Cortex of kidney (tissue), 1 donor: ENCODE data around the gene CAPZA2.
A peak's percentile ranks its signal among the peaks of the same experiment; 100 is the strongest.
"Not testable (repeated sequence)": the region's sequence is repeated elsewhere in the genome, so short reads cannot be mapped to it uniquely, and the experiment has no call there.

ENCODE experiments used
- DNase-seq: peaks from one replicate; lab custom pipeline; 2025; lab: John Stamatoyannopoulos, UW

The CAPZA2 gene

DNA sequence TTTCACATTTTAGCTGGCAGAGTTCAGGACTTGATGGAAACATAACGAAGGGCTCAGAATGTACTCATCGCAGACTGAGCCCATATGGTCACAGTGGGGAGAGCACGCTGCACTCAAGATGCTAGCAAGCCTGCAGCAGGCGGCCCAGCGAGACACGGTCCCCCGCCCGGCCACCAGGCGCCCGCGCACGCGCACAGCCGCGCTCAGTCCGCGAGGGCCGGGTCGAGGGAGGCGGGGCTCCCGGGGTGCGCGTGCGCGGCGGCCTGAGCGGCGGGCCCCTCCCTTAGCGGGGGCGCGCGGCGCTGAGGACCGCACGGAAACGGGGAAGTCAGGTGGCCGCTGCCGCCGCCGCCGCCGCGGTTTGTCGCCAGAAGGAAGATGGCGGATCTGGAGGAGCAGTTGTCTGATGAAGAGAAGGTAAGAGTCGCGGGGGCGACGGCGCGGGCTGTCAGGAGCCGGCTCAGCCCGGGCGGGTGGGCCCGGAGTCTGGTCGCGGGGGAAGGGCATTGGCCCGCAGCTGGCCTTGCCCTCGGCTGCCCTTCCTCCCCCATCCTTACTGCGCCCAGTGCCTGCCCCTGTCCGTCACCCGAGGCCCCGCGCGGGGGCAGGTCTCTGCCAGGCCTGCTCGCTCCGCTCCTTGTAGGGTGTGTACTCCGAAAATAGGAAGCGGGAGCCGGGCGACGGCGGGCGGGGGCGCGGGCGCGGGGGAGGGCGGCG is at the start of gene CAPZA2:
Gene CAPZA2 (plus strand): TSS at position 354 of the 717 bp plus-strand sequence. CDS start 25 bp downstream, at position 379.
- peak; percentile 51 for DNase-seq

DNA sequence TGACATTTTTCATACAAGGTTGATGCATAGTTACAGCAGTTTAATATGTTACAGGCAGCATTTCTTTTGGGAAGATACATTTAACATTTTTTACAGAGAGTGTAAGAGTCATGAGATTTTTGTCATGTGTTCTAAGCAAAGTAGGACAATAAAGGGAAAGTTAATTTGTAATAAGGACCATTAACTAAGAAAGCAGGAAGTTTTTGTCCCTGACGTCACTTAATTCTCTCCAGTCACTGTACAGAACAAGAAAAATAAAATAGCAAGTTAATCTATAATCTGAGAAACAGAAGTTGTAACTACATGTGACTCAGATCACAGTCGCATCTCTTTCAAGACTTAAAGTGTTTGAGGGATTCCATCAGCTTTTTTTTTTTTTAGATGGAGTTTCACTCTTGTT is 49.5 kb upstream of the CAPZA2 start:
- no peak for DNase-seq

DNA sequence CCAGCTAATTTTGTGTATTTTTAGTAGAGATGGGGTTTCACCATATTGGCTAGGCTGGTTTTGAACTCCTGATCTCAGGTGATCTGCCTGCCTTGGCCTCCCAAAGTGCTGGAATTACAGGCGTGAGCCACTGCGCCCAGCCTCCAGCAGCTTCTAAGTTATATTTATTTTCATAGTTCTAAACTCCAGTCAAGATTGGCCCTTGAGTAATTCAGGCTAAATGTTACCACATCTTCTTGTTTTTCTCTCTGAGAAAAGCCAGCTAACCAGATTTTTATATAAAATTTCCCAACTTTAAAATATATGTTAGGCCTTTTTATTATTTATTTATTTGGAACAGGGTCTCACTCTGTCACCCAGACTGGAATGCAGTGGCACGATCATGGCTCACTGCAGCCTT is 49.0 kb upstream of the CAPZA2 start:
- not testable (repeated sequence) for DNase-seq

DNA sequence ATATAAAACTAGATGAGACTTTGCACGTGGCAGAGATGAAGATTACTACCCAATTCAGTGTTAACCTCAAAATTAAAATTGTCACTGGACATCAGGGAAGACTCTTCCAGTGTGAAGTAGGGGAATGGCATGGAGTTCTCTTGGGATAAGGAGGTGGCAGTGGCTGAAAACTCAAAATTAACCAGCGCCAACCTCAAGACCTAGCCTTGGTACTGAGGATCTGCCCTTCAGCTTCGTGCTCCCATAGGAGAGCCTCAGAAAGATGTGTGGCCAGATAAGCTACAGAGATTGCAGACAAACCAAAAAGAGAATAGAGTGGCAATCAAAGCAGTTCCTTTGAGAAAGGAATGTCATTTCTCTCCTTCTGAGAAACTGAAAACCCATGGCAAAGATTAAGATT is 47.3 kb upstream of the CAPZA2 start:
- DNase-seq, result no peak

- DNase-seq, result no peak
These were observed 42.2 kb upstream of the CAPZA2 start for GRCh38 chr7:116820149-116820548.

- DNase-seq, result not testable (repeated sequence)
These were observed 40.7 kb upstream of the CAPZA2 start for GRCh38 chr7:116821647-116822046.

- DNase-seq, result no peak
These were observed 37.9 kb upstream of the CAPZA2 start for GRCh38 chr7:116824449-116824848.

- no peak for DNase-seq
These were observed 34.1 kb upstream of the CAPZA2 start for GRCh38 chr7:116828281-116828680.

- no peak for DNase-seq
These were observed 33.3 kb upstream of the CAPZA2 start for GRCh38 chr7:116829041-116829440.

GRCh38 chr7:116829493-116829892 is 32.9 kb upstream of the CAPZA2 start:
- no peak for DNase-seq

- DNase-seq, result no peak
These were observed 29.7 kb upstream of the CAPZA2 start for GRCh38 chr7:116832692-116833091.

DNA sequence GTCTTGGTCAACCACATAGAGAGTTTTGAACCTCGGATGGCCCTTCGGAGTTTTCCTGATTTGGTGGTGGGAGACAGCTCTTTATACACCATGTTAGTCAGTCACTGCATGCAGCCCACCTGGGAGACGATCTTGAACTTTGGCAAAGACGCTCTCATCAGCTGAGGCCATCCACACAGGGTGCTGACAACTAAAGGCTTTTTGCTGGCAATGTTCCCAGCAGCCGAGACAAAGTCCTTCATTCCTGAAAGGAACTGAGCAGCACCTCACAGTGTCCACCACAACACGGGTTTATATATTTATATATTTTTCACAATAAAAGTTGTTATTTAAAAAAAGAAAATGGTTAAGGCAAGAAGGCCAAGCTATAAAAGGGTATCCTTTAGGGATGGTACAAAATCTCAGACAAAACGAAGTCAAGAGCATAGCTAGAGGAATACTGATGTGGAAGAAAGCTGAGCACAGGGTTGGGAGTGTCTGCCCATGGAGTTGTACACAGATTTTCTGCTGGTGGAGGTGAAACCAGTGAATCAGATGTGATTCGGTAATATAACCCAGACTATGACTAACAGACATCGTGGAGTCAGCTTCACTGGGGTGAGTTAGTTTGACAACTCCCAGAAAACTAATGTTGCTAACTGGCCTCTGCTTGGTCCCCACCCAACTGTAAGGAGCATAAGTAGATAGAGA is 27.4 kb upstream of the CAPZA2 start:
- no peak for DNase-seq

DNA sequence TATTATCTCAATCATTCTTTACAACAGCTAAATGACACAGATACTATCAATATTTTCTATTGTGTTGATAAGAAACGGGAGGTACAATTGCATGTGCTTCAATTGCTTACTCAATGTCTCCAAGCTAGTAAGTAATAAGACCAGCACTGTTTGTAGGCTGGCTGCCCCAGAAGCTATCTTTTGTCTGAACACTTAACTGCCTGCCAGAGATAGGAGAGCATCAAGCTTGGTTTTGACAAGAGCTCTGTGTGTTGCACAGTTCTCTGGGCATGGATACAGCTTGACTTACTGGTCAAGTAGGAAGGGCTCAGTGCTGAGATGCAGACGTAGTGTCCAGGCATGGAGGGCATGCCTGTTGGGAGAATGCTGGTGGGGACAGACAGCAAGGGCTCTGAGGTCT is 26.3 kb upstream of the CAPZA2 start:
- no peak for DNase-seq

DNA sequence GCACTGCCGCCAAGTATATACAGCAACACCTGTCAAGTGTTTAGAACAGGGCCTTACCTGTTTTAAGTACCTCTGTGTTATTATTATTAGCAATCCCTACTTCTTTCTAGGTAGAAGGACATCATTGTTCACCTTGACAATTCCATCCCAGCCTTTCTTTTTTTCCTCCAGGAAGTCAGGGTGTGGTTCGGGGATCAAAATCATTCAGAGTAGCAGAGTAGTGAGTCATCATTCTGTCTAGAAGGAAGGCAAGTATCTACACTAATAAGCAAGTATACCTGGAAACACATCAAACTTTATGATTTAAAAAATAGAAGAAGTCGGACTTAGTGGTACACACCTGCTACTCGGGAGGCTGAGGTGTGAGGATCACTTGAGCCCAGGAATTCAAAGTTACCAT is 25.5 kb upstream of the CAPZA2 start:
- no peak for DNase-seq

DNA sequence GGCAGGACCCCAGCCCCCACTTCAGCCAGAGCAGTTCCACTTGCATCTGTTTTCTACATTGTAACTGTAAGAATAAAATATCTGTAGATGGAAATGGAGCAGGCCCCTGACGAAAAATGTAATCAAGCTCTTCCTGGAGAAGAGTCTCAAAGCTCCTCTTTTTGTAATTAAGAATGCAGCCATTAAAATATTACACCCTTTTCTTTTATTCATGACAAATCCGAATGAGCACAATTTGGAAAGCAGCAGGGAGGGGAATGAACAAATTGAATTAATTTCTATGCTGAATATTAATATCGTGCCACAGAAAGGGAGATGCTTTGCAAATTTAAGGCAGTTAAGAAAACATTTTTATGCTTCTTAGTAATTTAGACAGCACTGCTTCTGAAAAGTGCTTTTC is 24.8 kb upstream of the CAPZA2 start:
- DNase-seq, result no peak

GRCh38 chr7:116840256-116840655 is 22.1 kb upstream of the CAPZA2 start:
- no peak for DNase-seq

DNA sequence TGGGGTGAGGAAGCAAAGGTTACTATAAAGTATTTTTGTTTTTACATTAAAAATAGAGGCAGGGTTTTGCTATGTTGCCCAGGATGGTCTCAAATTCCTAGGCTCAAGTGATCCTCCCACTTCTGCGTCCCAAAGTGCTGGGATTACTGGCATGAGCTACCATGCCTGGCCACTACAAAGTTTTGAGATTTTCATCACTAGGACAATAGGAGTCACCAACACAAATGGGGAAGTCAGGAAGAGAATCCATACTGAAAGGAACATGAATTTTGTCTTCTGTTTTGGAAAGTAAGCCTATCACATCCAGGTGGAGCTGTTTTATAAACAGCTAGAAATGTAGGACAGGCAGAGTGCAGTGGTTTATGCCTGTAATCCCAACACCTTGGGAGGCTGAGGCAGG is 20.0 kb upstream of the CAPZA2 start:
- no peak for DNase-seq

DNA sequence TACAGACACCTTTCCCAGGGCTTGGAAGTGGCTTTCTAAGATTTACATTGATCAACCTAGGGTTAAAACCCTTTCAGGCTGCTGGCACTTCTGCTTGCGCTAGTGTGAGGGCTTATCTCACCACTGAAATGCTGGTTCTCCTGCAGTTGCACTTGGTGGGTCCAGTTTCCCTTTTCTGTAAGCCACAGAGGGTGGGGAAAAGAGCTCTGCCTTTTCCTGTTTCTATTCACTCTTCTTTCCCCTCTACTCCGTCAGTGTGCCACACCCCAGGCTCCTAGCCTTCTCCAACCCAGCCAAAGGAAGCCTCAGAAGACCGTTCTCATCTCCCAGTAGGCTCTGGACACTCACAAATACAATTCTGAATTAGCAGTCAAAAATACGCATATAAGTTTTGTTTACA is 19.0 kb upstream of the CAPZA2 start:
- no peak for DNase-seq

GRCh38 chr7:116851175-116851574 is 11.2 kb upstream of the CAPZA2 start:
- no peak for DNase-seq

DNA sequence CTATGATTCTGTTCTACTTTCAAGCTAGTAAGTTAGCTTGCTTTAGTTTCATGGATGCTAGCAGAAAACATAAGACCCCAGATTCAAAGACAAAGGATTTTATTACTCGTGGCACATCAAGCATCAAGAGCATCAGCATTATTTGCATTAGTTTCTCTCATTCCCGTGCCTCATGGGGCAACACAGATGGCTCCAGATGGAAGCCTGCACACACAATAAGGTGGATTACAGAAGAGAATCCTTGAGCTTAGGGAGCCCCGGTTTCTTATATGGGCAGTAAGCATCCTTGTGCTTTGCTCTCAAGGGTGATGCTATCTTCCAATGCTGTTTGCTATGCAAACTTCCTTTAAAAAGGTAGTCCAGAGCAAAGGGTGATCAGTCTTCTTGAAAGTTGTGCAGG is 10.7 kb upstream of the CAPZA2 start:
- DNase-seq, result no peak

DNA sequence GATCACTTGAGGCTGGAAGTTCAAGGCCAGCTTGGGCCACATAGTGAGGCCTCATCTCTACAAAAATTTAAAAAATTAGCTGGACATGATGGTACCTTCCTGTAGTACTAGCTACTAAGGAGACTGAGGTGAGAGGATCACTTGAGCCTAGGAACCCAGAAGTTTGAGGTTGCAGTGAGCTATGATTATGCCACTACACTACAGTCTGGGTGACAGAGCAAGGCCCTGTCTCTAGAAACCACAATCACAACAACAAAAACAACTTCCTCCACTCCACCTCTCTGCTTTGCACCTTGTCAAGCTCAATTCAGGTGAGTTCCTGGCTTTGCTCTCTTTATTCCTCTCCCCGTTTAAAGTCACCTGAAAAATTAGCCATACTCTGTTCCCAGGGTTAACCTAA is 8.3 kb upstream of the CAPZA2 start:
- no peak for DNase-seq

- DNase-seq, result no peak
These were observed 5.3 kb upstream of the CAPZA2 start for GRCh38 chr7:116857052-116857451.

DNA sequence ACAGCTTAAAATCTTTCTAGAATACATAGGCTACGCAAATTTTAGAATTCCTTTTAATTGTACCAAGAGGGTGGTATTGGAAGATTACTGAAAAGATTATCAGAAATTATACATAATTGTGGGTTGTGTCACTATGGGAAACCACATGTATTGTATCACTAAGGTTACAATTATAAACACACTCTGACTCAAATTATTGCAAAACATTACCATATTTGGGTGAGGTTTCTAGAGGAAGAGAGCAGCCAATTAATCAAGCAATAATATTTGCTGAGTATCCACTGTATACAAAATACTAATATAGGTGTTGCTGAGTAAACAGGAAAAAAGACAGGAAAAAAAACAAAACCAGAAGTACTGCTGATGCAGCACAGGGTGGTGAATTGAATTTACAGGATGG is 3.1 kb upstream of the CAPZA2 start:
- DNase-seq, result no peak

- no peak for DNase-seq
These were observed 670 bp upstream of the CAPZA2 start for GRCh38 chr7:116861717-116862116.
